ENCODE measurements around the gene PRR23A.

PRR23A gene

GRCh38 chr3:138972941-138973340 is 33.1 kb downstream of the PRR23A start:
- DNase-seq (ENCODE audit: low spot score) = no peak

GRCh38 chr3:138971766-138972320 is 34.2 kb downstream of the PRR23A start:
- DNase-seq (ENCODE audit: low spot score) = no peak

GRCh38 chr3:138964923-138965322 is 41.1 kb downstream of the PRR23A start:
- DNase-seq (ENCODE audit: low spot score) = no peak

GRCh38 chr3:138964264-138964663 is 41.8 kb downstream of the PRR23A start:
- DNase-seq (ENCODE audit: low spot score) = no peak

- DNase-seq (ENCODE audit: low spot score) = no peak
Observed at GRCh38 chr3:138962854-138963560, 43.1 kb downstream of the PRR23A start.

GRCh38 chr3:138960417-138960852 is 45.6 kb downstream of the PRR23A start:
- no peak for DNase-seq (ENCODE audit: low spot score)

All from cerebellar cortex (tissue), 1 donor.